Measurements from ENCODE around the gene GTPBP1. TPM values are rescaled to one million over a fixed set of nuclear protein-coding genes. Genes with fewer than 3 reads are reported as not detected.

Gene GTPBP1
- total and polyA plus RNA-seq, 2 of the 13 experiments (the other 11 are each of a cell fraction or from before 2014, with no cell fraction given), result 22.3 to 27.0 TPM

GRCh38 chr22:38681582-38682335 lies 24.0 kb upstream of the GTPBP1 start, which contains the start of gene TOMM22 (continued):
- TF ChIP-seq, protein P1, sequence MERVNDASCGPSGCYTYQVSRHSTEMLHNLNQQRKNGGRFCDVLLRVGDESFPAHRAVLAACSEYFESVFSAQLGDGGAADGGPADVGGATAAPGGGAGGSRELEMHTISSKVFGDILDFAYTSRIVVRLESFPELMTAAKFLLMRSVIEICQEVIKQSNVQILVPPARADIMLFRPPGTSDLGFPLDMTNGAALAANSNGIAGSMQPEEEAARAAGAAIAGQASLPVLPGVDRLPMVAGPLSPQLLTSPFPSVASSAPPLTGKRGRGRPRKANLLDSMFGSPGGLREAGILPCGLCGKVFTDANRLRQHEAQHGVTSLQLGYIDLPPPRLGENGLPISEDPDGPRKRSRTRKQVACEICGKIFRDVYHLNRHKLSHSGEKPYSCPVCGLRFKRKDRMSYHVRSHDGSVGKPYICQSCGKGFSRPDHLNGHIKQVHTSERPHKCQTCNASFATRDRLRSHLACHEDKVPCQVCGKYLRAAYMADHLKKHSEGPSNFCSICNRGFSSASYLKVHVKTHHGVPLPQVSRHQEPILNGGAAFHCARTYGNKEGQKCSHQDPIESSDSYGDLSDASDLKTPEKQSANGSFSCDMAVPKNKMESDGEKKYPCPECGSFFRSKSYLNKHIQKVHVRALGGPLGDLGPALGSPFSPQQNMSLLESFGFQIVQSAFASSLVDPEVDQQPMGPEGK (CRISPR knock-in tag; IDR thresholded peaks at IDR 0.05), result no peak; the same call in none of the 2 replicates
- TF ChIP-seq GPN1 (CRISPR knock-in tag; IDR thresholded peaks at IDR 0.05; ENCODE audit: borderline replicate concordance) (no peak), ATRX (CRISPR knock-in tag; IDR thresholded peaks at IDR 0.05; ENCODE audit: borderline replicate concordance) (no peak), CBFB (CRISPR knock-in tag; IDR thresholded peaks at IDR 0.05) (peak; percentile 94), ZNF567 (CRISPR knock-in tag; IDR thresholded peaks at IDR 0.05; ENCODE audit: borderline replicate concordance) (peak; percentile 83), SNAI1 (CRISPR knock-in tag; IDR thresholded peaks at IDR 0.05; ENCODE audit: borderline replicate concordance) (no peak; the same call in 1 of the 2 replicates), CREB1 (IDR thresholded peaks at IDR 0.05) (0 out of 2 replicates have a peak, but pooled peaks have one; percentile 34), CREB1 (CRISPR knock-in tag; IDR thresholded peaks at IDR 0.05) (peak; percentile 75), HMG20A (CRISPR knock-in tag; IDR thresholded peaks at IDR 0.05; ENCODE audit: borderline replicate concordance) (peak; percentile 11; the same call in 1 of the 2 replicates), EP300 (IDR thresholded peaks at IDR 0.05; ENCODE audit: low read depth in 2 of 2, low read length in 2 of 2) (no peak; a peak in 1 of 4 replicates), EP300 (CRISPR knock-in tag; IDR thresholded peaks at IDR 0.05; ENCODE audit: borderline replicate concordance) (peak; percentile 71), ZNF24 (IDR thresholded peaks at IDR 0.05) (no peak), AHDC1 (CRISPR knock-in tag; IDR thresholded peaks at IDR 0.05; ENCODE audit: borderline replicate concordance) (no peak; the same call in 1 of the 2 replicates)
- TF ChIP-seq, protein P2, sequence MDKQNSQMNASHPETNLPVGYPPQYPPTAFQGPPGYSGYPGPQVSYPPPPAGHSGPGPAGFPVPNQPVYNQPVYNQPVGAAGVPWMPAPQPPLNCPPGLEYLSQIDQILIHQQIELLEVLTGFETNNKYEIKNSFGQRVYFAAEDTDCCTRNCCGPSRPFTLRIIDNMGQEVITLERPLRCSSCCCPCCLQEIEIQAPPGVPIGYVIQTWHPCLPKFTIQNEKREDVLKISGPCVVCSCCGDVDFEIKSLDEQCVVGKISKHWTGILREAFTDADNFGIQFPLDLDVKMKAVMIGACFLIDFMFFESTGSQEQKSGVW (CRISPR knock-in tag; IDR thresholded peaks at IDR 0.05; ENCODE audit: borderline replicate concordance), result peak; percentile 81; the same call in 1 of the 2 replicates
- TF ChIP-seq, protein P3, sequence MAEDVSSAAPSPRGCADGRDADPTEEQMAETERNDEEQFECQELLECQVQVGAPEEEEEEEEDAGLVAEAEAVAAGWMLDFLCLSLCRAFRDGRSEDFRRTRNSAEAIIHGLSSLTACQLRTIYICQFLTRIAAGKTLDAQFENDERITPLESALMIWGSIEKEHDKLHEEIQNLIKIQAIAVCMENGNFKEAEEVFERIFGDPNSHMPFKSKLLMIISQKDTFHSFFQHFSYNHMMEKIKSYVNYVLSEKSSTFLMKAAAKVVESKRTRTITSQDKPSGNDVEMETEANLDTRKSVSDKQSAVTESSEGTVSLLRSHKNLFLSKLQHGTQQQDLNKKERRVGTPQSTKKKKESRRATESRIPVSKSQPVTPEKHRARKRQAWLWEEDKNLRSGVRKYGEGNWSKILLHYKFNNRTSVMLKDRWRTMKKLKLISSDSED (CRISPR knock-in tag; IDR thresholded peaks at IDR 0.05), result no peak
- TF ChIP-seq, protein P4, sequence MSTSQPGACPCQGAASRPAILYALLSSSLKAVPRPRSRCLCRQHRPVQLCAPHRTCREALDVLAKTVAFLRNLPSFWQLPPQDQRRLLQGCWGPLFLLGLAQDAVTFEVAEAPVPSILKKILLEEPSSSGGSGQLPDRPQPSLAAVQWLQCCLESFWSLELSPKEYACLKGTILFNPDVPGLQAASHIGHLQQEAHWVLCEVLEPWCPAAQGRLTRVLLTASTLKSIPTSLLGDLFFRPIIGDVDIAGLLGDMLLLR (CRISPR knock-in tag; IDR thresholded peaks at IDR 0.05), result peak; percentile 81
